Activated T-helper 1 cell treated with anti-CD3 and anti-CD28 coated beads, Interleukin-12 subunit alpha, Interleukin-12 subunit beta, Interleukin-2, Interleukin-4 antibody, amounts not matched to agents 30 ng/mL and 10 ng/mL and 1 ng/mL, durations not matched to agents 14 hours and 24 hours and 36 hours (primary cell): Measurements from ENCODE around the gene PYGL. TPM values are rescaled to one million over a fixed set of nuclear protein-coding genes. Genes with fewer than 3 reads are reported as not detected.
"Not testable (repeated sequence)": the region's sequence is repeated elsewhere in the genome, so short reads cannot be mapped to it uniquely, and the experiment has no call there.

Experiments
- DNase-seq: peaks from one replicate; pipeline ENCODE4 v3.0.0; 2021; ENCODE audit warnings: low spot score
- H3K27ac Mint-ChIP-seq: one replicate; pipeline ENCODE4 v1.8.0; 2021; ENCODE audit warnings: mild to moderate bottlenecking, mixed read lengths
- H3K27me3 Mint-ChIP-seq: one replicate; pipeline ENCODE4 v1.8.0; 2022; ENCODE audit warnings: mild to moderate bottlenecking, moderate library complexity, mixed read lengths; ENCODE audit not compliant: insufficient read depth
- H3K36me3 Mint-ChIP-seq: one replicate; pipeline ENCODE4 v1.8.0; 2021; ENCODE audit warnings: low read depth, mixed read lengths
- H3K4me1 Mint-ChIP-seq: one replicate; pipeline ENCODE4 v1.8.0; 2021; ENCODE audit warnings: low read depth, mixed read lengths
- H3K4me3 Mint-ChIP-seq: one replicate; pipeline ENCODE4 v1.8.0; 2021; ENCODE audit warnings: mild to moderate bottlenecking, moderate library complexity, mixed read lengths
- H3K9me3 Mint-ChIP-seq: one replicate; pipeline ENCODE4 v1.8.0; 2021; ENCODE audit warnings: mixed read lengths
- intact Hi-C: fragments of 100-400 bp; cut with micrococcal nuclease; formaldehyde crosslinking; loops from one replicate; pipeline ENCODE4 v1.15.1; 2024
- total RNA-seq: library from RNA; stranded (reverse); gene quantifications from 2 replicates; pipeline ENCODE4 v1.2.3, GENCODE V29; 2022

PYGL gene
- total RNA-seq, 1 donor from 2014 or later: 0.13 TPM

- H3K27ac Mint-ChIP-seq: no peak overlapping the region
- no peaks in the 10 kb centered on the region for H3K36me3 Mint-ChIP-seq
- H3K4me1 Mint-ChIP-seq: no peaks in the 10 kb centered on the region
- H3K27me3 Mint-ChIP-seq: peaks cover 5% of the 10 kb centered on the region
- H3K9me3 Mint-ChIP-seq: no peaks in the 10 kb centered on the region
- no peak overlapping the region for H3K4me3 Mint-ChIP-seq
- intact Hi-C loops: no loop called here
- DNase-seq: no peak
Measured at GRCh38 chr14:50967790-50968189, 23.5 kb upstream of the PYGL start.

- Mint-ChIP-seq H3K4me3 (no peak overlapping the region), H3K4me1 (no peaks in the 10 kb centered on the region), H3K36me3 (no peaks in the 10 kb centered on the region), H3K27me3 (peaks cover 5% of the 10 kb centered on the region), H3K9me3 (no peaks in the 10 kb centered on the region), H3K27ac (no peak overlapping the region)
- no peak for DNase-seq
- intact Hi-C loops: no loop called here
Measured at GRCh38 chr14:50967103-50967502, 22.8 kb upstream of the PYGL start.

DNA sequence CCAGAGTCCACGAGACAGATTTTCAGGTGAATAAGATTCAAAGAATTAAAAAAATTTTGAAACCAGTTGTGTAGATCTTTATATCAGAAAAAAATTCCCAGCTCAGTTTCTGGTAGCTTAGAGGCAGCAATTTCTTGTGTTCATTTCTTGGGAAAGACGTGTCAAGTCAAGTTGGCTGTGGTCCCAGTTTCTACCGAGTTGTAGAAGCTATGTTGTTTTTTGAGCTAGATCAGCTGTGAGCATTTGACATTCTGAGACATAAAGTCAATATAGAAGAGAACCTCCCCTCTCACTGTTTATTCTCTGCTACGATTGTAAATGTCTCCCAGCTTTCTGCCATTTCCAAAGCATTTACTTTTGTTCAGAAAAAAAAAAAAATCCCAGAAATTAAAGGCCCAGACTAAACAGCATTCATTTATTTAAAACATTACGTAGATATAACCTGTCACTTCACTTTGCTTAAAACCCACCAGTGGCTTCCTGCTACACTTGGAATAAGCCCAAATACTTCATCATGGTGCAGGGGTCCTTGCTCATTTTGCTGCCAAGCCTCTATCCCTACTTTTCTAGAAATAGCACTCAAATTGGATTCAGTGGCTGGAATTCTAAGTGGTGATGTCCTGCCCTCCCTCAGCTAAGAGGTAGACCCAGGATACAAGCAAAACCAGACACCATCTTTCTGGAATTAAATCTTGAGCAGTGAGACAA lies 20.6 kb upstream of the PYGL start:
- Mint-ChIP-seq H3K4me1 (no peaks in the 10 kb centered on the region), H3K36me3 (no peaks in the 10 kb centered on the region), H3K27me3 (peaks cover 7% of the 10 kb centered on the region), H3K27ac (no peak overlapping the region), H3K4me3 (no peak overlapping the region), H3K9me3 (no peaks in the 10 kb centered on the region)
- intact Hi-C loops: no loop called here
- no peak for DNase-seq

DNA sequence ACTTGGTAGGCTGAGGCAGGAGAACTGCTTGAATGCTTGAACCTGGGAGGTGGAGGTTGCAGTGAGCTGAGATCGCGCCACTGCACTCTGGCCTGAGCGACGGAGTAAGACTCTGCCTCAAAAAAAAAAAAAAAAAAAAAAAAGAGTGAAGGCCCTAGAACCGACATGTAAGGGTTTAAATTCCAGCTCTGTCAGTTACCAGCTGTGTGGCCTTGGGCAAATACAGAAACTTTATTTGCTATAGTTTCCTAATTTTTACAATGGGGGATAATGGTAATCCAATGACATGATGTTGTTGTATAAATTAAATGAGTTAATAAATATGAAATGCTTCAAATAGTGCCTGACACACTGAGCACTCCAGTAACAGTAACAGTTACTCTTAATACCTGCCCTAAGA lies 19.6 kb upstream of the PYGL start:
- no peaks in the 10 kb centered on the region for H3K4me1 Mint-ChIP-seq

DNA sequence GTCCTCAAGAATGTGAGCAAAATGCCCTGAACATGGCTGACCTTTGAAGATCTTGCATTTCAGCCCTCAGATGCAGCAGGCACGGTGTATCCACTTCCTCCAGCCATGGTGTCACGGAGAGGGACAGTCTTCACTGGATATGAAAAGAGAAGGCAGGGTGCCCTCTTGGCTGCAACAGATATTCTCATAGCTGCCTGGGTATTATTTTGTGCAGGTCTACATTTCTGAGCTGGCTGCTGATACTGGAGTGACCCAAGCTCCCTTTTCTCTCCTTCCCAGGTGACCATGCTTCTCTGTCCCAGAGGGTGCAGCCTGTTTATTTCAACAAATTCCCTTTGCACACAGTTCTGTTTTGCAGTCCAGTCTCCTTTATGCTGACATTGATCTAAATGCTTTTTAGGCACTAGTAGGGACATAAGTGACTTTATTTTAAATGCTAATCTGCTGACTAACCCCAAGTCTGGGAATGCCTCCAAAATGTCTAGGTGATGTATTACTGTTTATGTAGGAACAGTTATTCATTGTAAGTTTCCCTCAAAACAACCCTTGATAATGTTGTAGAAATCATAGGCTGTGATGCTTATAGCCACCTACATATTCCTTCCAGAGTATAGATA lies 17.4 kb upstream of the PYGL start:
- no peaks in the 10 kb centered on the region for H3K36me3 Mint-ChIP-seq
- H3K9me3 Mint-ChIP-seq: no peaks in the 10 kb centered on the region
- H3K4me1 Mint-ChIP-seq: no peaks in the 10 kb centered on the region
- no peak overlapping the region for H3K4me3 Mint-ChIP-seq
- DNase-seq: no peak
- intact Hi-C loops: no loop called here
- peaks cover 6% of the 10 kb centered on the region for H3K27me3 Mint-ChIP-seq
- no peak overlapping the region for H3K27ac Mint-ChIP-seq

More for the DNA sequence above, 19.6 kb upstream of the PYGL start:
- no peak overlapping the region for H3K4me3 Mint-ChIP-seq
- H3K27me3 Mint-ChIP-seq: peaks cover 7% of the 10 kb centered on the region
- H3K36me3 Mint-ChIP-seq: no peaks in the 10 kb centered on the region
- H3K9me3 Mint-ChIP-seq: no peaks in the 10 kb centered on the region
- DNase-seq: no peak
- intact Hi-C loops: no loop called here
- H3K27ac Mint-ChIP-seq: no peak overlapping the region

GRCh38 chr14:50957296-50957695 lies 13.0 kb upstream of the PYGL start:
- H3K9me3 Mint-ChIP-seq: no peaks in the 10 kb centered on the region
- intact Hi-C loops: loop anchor here (10.0 kb wide), 1 partner anchor 138 kb away; the partner anchor contains the start of gene TRIM9
- peaks cover 6% of the 10 kb centered on the region for H3K27me3 Mint-ChIP-seq
- DNase-seq: no peak
- H3K4me1 Mint-ChIP-seq: no peaks in the 10 kb centered on the region
- no peak overlapping the region for H3K27ac Mint-ChIP-seq
- no peaks in the 10 kb centered on the region for H3K36me3 Mint-ChIP-seq
- H3K4me3 Mint-ChIP-seq: no peak overlapping the region

- not testable (repeated sequence) for H3K4me3 Mint-ChIP-seq, H3K27ac Mint-ChIP-seq
- intact Hi-C loops: loop anchor here (10.0 kb wide), 1 partner anchor 138 kb away; the partner anchor contains the start of gene TRIM9
Measured at GRCh38 chr14:50956421-50956820, 12.1 kb upstream of the PYGL start.

GRCh38 chr14:50955373-50956043 lies 11.2 kb upstream of the PYGL start:
- no peaks in the 10 kb centered on the region for H3K4me1 Mint-ChIP-seq
- intact Hi-C loops: loop anchor here (2.0 to 10.0 kb wide), 2 partner anchors 139 to 827 kb away; partner anchors contain the start of gene TRIM9
- H3K9me3 Mint-ChIP-seq: no peaks in the 10 kb centered on the region
- H3K27me3 Mint-ChIP-seq: peaks cover 6% of the 10 kb centered on the region
- no peaks in the 10 kb centered on the region for H3K36me3 Mint-ChIP-seq
- DNase-seq: no peak
- no peak overlapping the region for H3K4me3 Mint-ChIP-seq
- H3K27ac Mint-ChIP-seq: no peak overlapping the region

More at GRCh38 chr14:50956421-50956820, 12.1 kb upstream of the PYGL start:
- DNase-seq, H3K27me3 Mint-ChIP-seq, H3K9me3 Mint-ChIP-seq, H3K36me3 Mint-ChIP-seq, H3K4me1 Mint-ChIP-seq: not testable (repeated sequence)

GRCh38 chr14:50954811-50955372 lies 10.6 kb upstream of the PYGL start:
- no peak for DNase-seq
- intact Hi-C loops: loop anchor here (2.0 to 10.0 kb wide), 2 partner anchors 140 to 828 kb away; partner anchors contain the start of gene TRIM9
- Mint-ChIP-seq H3K27ac (no peak overlapping the region), H3K9me3 (no peaks in the 10 kb centered on the region), H3K4me3 (no peak overlapping the region), H3K27me3 (peaks cover 6% of the 10 kb centered on the region), H3K36me3 (no peaks in the 10 kb centered on the region), H3K4me1 (no peaks in the 10 kb centered on the region)

DNA sequence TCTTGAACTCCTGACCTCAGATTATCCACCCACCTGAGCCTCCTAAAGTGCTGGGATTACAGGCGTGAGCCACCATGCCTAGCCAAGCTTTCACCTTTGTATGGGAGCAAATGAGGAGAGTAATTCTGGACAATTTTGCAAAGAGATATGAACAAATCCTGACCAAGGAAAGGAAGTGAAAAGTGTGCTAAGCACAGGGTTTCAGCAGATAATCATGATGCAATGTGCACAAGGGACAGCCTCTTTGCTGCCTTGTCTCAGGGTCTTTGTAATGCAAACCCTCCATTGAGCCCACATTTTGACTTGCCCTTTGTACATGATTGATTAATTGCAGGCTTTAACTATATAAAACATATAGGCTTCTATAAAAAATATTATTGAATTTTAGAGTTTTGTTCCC lies 9.2 kb upstream of the PYGL start:
- Mint-ChIP-seq H3K4me3 (no peak overlapping the region), H3K27ac (no peak overlapping the region), H3K36me3 (no peaks in the 10 kb centered on the region), H3K27me3 (peaks cover 6% of the 10 kb centered on the region), H3K4me1 (no peaks in the 10 kb centered on the region), H3K9me3 (no peaks in the 10 kb centered on the region)
- intact Hi-C loops: loop anchor here (10.0 kb wide), 1 partner anchor 141 kb away; the partner anchor contains the start of gene TRIM9
- no peak for DNase-seq

- peaks cover 6% of the 10 kb centered on the region for H3K27me3 Mint-ChIP-seq
- no peaks in the 10 kb centered on the region for H3K36me3 Mint-ChIP-seq
- DNase-seq: no peak
- H3K27ac Mint-ChIP-seq: no peak overlapping the region
- intact Hi-C loops: loop anchor here (10.0 kb wide), 1 partner anchor 144 kb away; the partner anchor contains the start of gene TRIM9
- no peaks in the 10 kb centered on the region for H3K4me1 Mint-ChIP-seq
- H3K9me3 Mint-ChIP-seq: no peaks in the 10 kb centered on the region
- H3K4me3 Mint-ChIP-seq: no peak overlapping the region
Measured at GRCh38 chr14:50951032-50951431, 6.7 kb upstream of the PYGL start.

- peaks cover 2% of the 10 kb centered on the region for H3K36me3 Mint-ChIP-seq
- intact Hi-C loops: no loop called here
- no peaks in the 10 kb centered on the region for H3K9me3 Mint-ChIP-seq
- no peak overlapping the region for H3K27ac Mint-ChIP-seq
- H3K4me1 Mint-ChIP-seq: peaks cover 6% of the 10 kb centered on the region
- H3K4me3 Mint-ChIP-seq: no peak overlapping the region
- H3K27me3 Mint-ChIP-seq: peaks cover 17% of the 10 kb centered on the region
- DNase-seq: no peak
Measured at GRCh38 chr14:50948205-50948604, 3.9 kb upstream of the PYGL start.

DNA sequence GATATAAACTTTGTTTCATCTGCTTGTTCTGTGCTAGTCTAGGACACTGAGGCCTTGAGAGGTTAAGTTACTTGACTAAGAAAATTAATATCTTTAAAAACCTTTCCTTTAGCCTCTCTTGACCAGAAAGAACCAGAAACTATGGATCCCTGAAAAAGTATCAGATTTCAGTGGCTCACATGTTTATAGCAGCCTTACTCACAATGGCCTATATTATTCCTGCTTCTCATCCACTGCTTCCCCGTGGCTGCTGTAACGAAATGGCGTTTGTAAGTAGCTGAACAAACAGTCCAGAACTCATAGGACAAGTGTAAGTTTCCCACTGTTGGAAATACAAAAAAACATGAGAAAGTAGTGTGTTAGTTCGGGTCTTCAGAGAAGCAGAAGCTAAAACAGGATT lies 3.2 kb upstream of the PYGL start:
- Mint-ChIP-seq H3K27ac (no peak overlapping the region), H3K27me3 (peaks cover 24% of the 10 kb centered on the region), H3K9me3 (no peaks in the 10 kb centered on the region), H3K4me1 (peaks cover 6% of the 10 kb centered on the region), H3K4me3 (no peak overlapping the region), H3K36me3 (peaks cover 2% of the 10 kb centered on the region)
- intact Hi-C loops: no loop called here
- no peak for DNase-seq
